Activated CD4-positive, alpha-beta T cell treated with anti-CD3 and anti-CD28 coated beads, Interleukin-2, amount 10 ng/mL, durations not matched to agents 24 days and 14 days (primary cell): ENCODE data around the gene RET. TPM values are rescaled to one million over a fixed set of nuclear protein-coding genes. Genes with fewer than 3 reads are reported as not detected.

Experiments
- DNase-seq: peaks from one replicate; pipeline ENCODE4 v3.0.0; 2022
- H3K27ac Mint-ChIP-seq: one replicate; pipeline ENCODE4 v1.8.0; 2022; ENCODE audit warnings: mild to moderate bottlenecking, mixed read lengths
- H3K27me3 Mint-ChIP-seq: one replicate; pipeline ENCODE4 v1.8.0; 2022; ENCODE audit warnings: mixed read lengths
- H3K36me3 Mint-ChIP-seq: one replicate; pipeline ENCODE4 v1.8.0; 2022; ENCODE audit warnings: low read depth, mild to moderate bottlenecking, mixed read lengths
- H3K4me1 Mint-ChIP-seq: one replicate; pipeline ENCODE4 v1.8.0; 2021; ENCODE audit warnings: mixed read lengths
- H3K4me3 Mint-ChIP-seq: one replicate; pipeline ENCODE4 v1.8.0; 2022; ENCODE audit warnings: mild to moderate bottlenecking, moderate library complexity, mixed read lengths
- H3K9me3 Mint-ChIP-seq: one replicate; pipeline ENCODE4 v1.8.0; 2021; ENCODE audit warnings: mixed read lengths
- intact Hi-C: fragments of 100-400 bp; cut with micrococcal nuclease; formaldehyde crosslinking; loops from one replicate; pipeline ENCODE4 v1.15.1; 2023
- total RNA-seq: library from RNA; stranded (reverse); gene quantifications from 2 replicates; pipeline ENCODE4 v1.2.3, GENCODE V29; 2022

RET gene
- total RNA-seq, 1 donor from 2014 or later, result 0.12 TPM

DNA sequence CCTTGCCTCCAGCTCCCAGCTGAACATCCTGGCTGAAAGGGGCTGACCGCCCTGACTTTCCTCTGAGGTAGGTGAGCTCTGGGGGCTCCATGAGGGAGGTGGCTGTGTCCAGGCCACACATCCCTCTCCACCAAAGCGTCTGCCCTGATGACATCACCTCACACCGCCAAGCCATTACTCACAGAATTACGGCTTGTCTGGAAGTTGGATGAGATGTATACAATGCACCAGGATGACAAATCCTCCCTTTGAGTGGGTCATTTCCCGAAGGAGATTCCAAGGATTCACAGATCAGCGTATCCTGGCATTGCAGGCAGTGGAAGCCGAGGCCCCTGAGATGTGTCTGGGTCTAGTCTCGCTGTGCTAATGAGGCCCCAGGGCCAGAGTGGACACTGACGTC lies 15.1 kb upstream of the RET start:
- H3K27ac Mint-ChIP-seq, result no peak overlapping the region
- no peak for DNase-seq
- no peak overlapping the region for H3K4me3 Mint-ChIP-seq
- intact Hi-C loops, result no loop called here
- H3K36me3 Mint-ChIP-seq, result no peaks in the 10 kb centered on the region
- H3K4me1 Mint-ChIP-seq, result no peaks in the 10 kb centered on the region
- H3K27me3 Mint-ChIP-seq, result no peaks in the 10 kb centered on the region
- H3K9me3 Mint-ChIP-seq, result no peaks in the 10 kb centered on the region

DNA sequence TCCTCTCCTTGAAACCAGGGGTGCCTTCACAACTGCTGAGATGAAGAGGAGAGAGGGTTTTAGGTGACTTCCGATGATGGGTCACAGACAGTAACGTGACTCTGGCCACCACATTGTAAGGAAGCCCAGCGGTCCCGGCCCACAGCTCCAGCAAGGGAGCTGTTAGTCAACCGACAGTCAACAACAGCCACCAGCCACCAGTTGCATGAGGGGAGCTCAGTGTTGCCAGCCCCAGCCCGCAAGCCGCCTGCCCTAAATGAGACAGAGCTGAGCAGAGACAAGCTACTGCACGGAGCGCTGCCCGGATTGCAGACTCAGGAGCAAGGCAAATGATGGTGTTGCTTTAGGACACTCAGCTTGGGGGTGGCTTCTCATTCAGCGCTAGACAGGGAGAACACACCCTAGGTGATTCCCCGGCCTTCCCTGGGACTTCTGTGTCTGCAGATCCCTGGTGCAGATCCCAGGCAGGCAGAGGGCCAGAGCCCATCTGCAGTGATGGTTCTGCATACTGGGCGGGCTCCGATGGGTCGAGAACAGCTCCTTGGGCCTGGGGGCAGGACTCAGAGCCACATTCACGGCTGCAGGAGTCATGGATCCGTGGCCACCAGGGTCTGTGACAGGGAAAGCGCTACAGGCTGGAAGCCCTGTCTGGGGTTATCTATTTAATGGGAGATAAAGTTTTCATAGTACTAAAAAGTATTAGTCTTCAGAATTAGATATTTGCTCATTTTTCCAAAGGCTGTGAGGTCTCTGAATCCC lies 14.3 kb upstream of the RET start:
- Mint-ChIP-seq H3K4me3 (no peak overlapping the region), H3K4me1 (no peaks in the 10 kb centered on the region), H3K27me3 (no peaks in the 10 kb centered on the region), H3K36me3 (no peaks in the 10 kb centered on the region), H3K27ac (no peak overlapping the region), H3K9me3 (no peaks in the 10 kb centered on the region)
- DNase-seq, result no peak
- intact Hi-C loops, result no loop called here

DNA sequence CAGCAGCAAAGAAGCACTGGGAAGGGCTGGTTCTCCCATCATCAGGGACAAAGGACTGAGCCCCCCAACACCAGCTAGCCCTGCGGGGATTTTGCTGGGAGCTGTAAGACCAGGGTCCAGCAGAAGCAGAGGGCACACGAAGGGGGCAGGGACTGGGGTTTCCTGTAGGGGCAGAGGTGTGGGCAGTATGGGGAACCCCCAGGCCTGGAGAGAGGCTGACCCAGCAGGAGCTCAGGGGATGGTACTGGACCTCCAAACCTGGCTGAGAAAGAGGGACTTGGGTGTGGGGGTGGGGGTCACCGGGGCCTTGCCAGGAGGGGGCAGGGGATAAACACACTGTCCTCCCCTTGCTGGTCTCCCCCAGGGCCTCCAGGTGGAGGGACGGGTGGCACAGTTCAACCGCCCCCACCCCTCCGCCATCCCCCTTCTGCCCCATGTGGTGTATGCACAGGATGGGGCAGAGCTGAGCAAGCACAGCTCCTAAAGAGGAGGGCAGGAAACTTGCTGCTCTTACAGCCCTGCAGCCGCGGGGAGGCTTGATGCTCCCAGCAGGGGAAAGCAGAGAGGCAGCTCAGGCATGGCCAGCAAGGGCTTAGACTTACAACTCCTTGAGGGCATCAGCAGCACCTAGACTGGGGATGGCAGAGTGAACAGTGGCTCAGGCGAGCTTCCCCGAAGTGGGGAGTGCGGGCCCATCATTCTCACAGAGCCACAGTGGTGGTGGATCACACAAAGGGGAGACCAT lies 12.4 kb upstream of the RET start:
- no peak overlapping the region for H3K27ac Mint-ChIP-seq
- no peaks in the 10 kb centered on the region for H3K36me3 Mint-ChIP-seq
- H3K4me3 Mint-ChIP-seq, result no peak overlapping the region
- no peaks in the 10 kb centered on the region for H3K27me3 Mint-ChIP-seq
- no peaks in the 10 kb centered on the region for H3K9me3 Mint-ChIP-seq
- no peak for DNase-seq
- H3K4me1 Mint-ChIP-seq, result no peaks in the 10 kb centered on the region
- intact Hi-C loops, result no loop called here

DNA sequence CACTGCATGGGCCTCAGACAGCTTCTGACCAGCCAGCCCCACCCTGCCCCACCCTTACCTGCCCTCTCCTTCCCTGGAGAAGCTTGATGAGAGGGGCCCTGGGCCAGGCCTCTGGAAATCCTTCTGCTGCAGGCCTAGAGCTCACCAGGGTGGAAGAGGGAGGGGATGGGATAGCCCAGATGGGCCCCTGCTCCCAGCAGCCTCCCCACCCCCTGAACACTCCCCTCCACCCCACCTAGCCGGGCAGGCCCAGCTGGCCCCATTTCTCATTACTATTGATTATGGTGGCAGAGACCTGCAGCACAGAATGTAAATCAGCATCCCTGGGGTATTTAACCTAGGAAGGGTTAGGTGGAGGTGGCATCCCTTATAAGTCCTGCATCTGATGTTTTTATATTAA lies 11.6 kb upstream of the RET start:
- Mint-ChIP-seq H3K4me3 (no peak overlapping the region), H3K27ac (no peak overlapping the region), H3K9me3 (no peaks in the 10 kb centered on the region), H3K27me3 (no peaks in the 10 kb centered on the region), H3K36me3 (no peaks in the 10 kb centered on the region), H3K4me1 (no peaks in the 10 kb centered on the region)
- intact Hi-C loops, result no loop called here
- DNase-seq, result no peak

DNA sequence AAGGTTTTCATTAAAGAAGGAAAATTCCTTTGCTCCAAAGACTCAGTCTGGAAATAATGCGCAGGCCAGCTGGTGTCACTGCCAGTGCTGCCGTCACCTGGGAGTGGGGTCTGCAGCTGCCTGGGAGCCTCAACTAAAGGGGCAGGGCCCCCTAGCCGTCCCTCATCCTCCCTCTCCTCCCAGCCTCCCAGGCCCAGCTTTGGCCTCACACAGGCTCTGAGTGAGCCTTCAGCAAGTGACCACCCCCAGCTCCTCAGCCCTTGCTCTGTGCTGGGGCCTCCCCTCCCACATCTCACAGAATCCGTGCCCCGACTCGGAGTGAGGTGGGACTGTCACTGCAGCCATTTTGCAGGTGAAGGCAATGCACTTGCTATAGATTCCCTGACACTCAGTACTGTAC lies 11.1 kb upstream of the RET start:
- H3K36me3 Mint-ChIP-seq, result no peaks in the 10 kb centered on the region
- no peaks in the 10 kb centered on the region for H3K27me3 Mint-ChIP-seq
- H3K4me1 Mint-ChIP-seq, result no peaks in the 10 kb centered on the region
- DNase-seq, result no peak
- H3K27ac Mint-ChIP-seq, result no peak overlapping the region
- H3K4me3 Mint-ChIP-seq, result no peak overlapping the region
- no peaks in the 10 kb centered on the region for H3K9me3 Mint-ChIP-seq
- intact Hi-C loops, result no loop called here

DNA sequence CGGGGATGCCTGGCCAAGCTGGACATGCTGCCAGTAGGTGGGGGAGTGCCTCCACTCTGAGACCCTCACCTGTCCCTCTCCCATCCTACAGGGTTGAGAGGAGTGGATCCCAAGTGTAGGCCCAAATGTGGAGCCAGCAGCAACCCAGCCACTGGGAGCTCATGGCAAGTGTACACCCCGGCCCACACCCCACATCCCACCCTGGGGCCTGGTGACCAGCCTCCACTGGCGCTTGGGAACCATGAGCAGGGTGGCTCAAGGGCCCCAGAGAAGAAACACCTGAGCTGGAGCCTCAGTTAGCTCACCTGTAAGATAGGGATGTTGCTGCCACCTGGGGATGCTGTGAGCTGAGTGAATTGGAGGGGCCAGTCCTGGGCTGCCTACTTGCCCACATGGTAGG lies 10.4 kb upstream of the RET start:
- Mint-ChIP-seq H3K36me3 (no peaks in the 10 kb centered on the region), H3K27me3 (no peaks in the 10 kb centered on the region)
- intact Hi-C loops, result no loop called here

DNA sequence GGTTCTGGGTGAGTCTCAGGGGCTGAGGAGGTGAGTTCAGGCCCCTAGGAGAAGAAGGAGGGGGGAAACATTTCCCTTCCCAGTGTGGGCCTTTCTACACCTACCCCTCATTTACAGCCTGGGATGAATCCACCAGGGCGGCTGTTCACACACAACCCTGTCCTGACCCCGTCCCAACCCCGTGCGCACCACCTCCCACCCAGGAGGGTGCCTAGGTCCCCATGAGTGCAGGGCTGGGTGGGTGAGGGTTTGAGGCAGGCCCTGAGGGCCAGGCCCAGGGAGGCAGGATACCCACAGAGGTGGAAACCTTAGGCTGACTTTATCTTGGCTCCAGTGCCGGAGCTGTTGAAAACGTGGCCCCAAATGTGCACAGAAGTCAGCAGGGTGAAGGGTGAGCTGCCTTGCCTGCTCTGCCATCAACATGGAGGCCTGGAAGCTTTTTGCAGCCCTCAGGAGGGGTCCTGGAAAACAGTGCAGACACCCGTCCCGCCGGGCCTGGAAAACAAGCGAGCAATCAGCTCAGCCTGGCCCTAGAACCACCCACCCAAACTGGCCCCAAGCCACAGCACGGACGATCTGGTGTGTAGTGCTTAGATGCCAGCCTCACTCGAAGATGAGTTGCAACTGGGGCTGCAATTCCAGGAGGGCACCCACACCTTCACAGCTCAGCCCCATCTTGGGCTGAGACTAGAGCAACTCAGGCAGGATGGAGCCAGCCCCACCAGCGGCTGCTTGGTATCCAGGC lies 9.3 kb upstream of the RET start:
- no peaks in the 10 kb centered on the region for H3K9me3 Mint-ChIP-seq
- H3K4me1 Mint-ChIP-seq, result no peaks in the 10 kb centered on the region
- H3K36me3 Mint-ChIP-seq, result no peaks in the 10 kb centered on the region
- no peaks in the 10 kb centered on the region for H3K27me3 Mint-ChIP-seq
- intact Hi-C loops, result no loop called here
- H3K27ac Mint-ChIP-seq, result no peak overlapping the region
- H3K4me3 Mint-ChIP-seq, result no peak overlapping the region
- DNase-seq, result no peak

More for the DNA sequence above, 10.4 kb upstream of the RET start:
- Mint-ChIP-seq H3K4me1 (no peaks in the 10 kb centered on the region), H3K9me3 (no peaks in the 10 kb centered on the region), H3K4me3 (no peak overlapping the region), H3K27ac (no peak overlapping the region)
- DNase-seq, result no peak

DNA sequence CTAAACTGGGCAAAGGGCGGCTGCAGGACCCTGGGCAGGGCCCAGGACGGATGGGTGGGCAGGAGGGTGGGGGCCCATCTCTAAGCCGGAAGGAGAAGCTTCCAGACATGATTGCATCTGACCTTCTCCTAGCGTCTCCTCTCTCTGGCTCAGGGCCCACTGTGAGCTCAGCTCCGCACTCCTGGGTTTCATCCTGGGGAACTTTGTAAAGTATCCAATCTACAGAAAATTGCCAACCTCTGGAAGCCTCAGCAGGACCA lies 8.8 kb upstream of the RET start:
- Mint-ChIP-seq H3K36me3 (no peaks in the 10 kb centered on the region), H3K27me3 (no peaks in the 10 kb centered on the region), H3K9me3 (no peaks in the 10 kb centered on the region), H3K27ac (no peak overlapping the region), H3K4me1 (no peaks in the 10 kb centered on the region), H3K4me3 (no peak overlapping the region)
- intact Hi-C loops, result no loop called here
- DNase-seq, result no peak

DNA sequence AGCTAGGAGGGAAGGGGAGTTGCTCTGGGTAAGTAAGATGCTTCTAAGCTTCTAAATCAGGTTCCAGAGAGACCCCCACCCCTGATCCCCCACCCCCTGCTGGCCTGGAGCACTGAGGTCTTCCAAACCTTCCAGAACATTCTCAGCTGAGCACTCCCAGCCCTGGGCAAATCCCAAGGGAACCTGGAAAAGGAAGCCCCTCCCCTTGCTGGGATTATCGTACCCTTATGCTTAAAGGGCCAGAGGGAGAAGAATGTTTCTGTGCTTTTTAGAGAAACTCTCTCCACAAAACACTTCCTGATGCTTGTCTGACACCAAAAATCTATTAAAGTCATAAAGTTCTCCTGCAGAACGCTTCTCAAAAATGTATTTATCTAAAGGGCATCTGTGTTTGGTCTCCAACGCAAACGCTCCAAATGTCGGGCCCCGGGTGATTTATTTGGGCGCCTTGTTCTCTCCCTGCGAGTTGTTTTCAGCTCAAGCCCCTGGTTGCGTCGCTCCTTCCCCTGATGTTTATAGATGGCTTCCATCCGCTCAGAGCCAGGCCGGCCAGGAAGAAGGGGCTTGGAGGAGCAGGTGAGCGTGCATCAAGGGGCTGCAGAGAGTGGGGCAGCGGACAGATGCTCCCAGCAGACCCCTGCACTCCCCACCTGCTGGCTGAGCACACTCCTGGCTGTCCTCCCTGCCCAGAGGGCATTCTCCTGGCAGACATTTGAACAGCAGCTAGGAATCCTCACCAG lies 8.2 kb upstream of the RET start:
- Mint-ChIP-seq H3K4me1 (no peaks in the 10 kb centered on the region), H3K36me3 (no peaks in the 10 kb centered on the region), H3K4me3 (no peak overlapping the region), H3K27ac (no peak overlapping the region), H3K9me3 (no peaks in the 10 kb centered on the region), H3K27me3 (no peaks in the 10 kb centered on the region)
- intact Hi-C loops, result no loop called here
- no peak for DNase-seq

DNA sequence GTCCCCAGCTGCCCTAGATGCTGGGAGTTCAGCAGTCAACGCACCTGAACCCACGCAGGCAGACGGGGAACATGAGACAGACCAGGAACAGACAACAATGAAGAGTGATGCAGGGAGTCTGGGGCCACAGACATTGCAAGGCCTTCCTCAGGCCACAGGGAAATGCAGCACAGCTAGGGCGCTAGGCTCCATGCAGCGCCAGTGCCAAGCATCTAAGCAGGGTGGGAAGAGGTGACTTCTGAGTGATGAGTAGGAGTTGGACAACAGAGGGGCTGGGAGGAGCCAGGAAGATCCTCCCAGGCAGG lies 7.7 kb upstream of the RET start:
- intact Hi-C loops, result no loop called here
- Mint-ChIP-seq H3K27me3 (no peaks in the 10 kb centered on the region), H3K36me3 (no peaks in the 10 kb centered on the region), H3K4me1 (no peaks in the 10 kb centered on the region), H3K27ac (peak overlapping the region; percentile 40), H3K9me3 (no peaks in the 10 kb centered on the region), H3K4me3 (no peak overlapping the region)
- DNase-seq, result no peak

DNA sequence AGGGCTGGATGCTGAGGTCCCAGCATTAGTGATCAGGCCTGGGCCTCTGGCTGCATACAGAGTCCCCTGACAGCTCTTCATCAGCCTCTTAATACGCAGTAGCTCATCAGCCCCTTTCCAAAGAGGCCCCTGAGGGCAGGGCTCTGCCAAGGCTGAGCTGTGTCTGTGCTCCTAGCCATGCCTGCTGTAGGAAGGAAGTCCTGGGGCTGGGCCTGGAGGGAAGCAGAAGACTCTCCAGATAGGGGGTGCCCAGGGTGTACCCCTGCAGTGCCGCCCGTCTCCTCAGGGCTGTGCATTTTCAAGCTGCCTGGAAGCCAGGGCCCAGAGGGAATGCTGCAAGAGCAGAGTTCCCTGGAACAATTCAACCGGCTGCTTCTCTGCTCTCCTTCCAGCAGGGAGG lies 7.3 kb upstream of the RET start:
- H3K27ac Mint-ChIP-seq, result no peak overlapping the region
- no peak overlapping the region for H3K4me3 Mint-ChIP-seq
- H3K4me1 Mint-ChIP-seq, result no peaks in the 10 kb centered on the region
- H3K36me3 Mint-ChIP-seq, result no peaks in the 10 kb centered on the region
- no peak for DNase-seq
- H3K27me3 Mint-ChIP-seq, result no peaks in the 10 kb centered on the region
- no peaks in the 10 kb centered on the region for H3K9me3 Mint-ChIP-seq
- intact Hi-C loops, result no loop called here

DNA sequence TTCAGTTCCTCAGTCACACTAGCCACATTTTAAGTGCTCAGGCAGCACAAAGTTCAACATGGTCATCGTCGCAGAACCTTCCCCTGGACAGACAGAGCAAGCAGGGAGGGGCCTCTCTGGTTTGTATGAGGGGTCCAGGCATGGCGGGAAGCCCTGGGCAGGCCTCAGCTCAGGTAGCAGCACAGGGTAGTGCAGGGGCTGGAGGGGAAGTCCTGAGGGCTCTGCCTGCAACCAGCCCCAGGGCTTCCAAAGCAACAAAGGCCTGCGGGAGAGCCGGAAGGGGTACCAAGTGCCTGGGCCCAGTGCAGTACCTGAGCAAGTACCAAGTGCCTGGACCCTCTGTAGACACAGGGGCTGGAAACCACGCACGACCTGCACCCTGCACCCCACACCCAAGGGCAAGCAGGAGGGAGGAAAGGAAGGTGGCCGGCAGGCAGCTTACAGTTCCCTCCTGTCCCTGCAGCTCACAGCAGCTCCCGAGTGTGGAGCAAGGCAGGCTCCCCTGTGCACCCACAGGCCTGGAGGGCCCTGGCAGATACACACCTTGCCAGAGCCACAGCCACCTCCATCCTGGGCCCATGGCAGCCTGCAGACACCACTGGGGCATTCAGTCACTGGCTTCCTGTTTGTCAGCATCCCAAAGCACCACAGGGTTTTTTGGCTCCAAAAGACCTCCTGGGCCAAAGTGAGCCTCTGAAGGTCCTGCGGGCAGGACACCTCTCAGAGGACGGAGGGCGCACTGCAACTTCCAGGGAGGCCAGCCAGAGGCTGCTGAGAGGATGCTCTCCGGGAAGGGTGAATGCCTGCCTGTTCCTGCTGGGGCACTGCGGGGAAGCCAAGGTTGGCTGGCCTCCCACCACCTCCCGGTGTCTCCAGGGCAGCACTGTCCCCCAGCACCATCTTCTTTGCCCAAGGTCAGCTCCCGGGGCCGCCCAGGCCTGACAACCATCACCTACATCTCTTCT lies 6.5 kb upstream of the RET start:
- Mint-ChIP-seq H3K27me3 (no peaks in the 10 kb centered on the region), H3K27ac (no peak overlapping the region), H3K4me3 (no peak overlapping the region), H3K9me3 (no peaks in the 10 kb centered on the region), H3K36me3 (no peaks in the 10 kb centered on the region), H3K4me1 (no peaks in the 10 kb centered on the region)
- intact Hi-C loops, result no loop called here
- no peak for DNase-seq

DNA sequence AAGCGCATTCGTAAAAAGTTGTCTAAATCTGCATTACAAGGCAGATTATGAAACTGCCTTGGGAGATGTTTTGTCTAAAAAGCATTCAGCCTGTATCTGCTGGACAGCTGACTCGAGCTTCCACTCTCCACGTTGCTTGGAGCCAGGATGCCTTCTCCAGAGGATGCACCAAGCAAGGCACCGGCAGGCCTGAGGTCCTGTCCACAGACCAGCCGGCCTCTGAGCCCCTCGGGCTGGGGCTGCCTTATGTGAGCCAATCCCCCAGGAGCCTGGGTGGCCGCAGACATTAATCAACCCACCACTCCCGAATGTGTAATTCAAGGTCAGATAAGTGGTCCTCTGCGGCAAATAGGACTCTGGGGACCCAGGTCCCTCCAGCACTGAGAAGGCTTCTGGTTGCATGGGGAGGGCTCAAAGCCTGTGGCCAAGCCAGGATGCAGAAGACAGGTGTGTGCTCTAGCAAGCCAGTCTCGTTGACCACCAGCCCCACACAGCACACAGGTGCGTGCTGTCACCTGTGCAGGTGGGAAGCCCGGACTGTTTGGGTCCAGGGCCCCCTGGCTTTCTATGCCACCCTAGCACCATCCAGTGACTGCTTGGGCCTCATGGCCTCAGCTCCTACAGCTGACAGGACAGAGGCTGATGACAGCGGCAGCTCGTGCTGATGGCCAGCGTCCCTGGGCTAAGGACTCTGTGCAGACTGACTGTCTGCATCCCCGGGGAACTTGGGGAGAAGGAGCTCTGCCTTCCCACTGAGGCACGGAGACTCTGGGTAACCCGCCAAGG lies 4.8 kb upstream of the RET start:
- Mint-ChIP-seq H3K27ac (no peak overlapping the region), H3K4me3 (no peak overlapping the region), H3K9me3 (no peaks in the 10 kb centered on the region), H3K36me3 (no peaks in the 10 kb centered on the region), H3K4me1 (peaks cover 6% of the 10 kb centered on the region), H3K27me3 (peaks cover 9% of the 10 kb centered on the region)
- no peak for DNase-seq
- intact Hi-C loops, result no loop called here
